ENCODE data around the gene CLDN9. TPM values are rescaled to one million over a fixed set of nuclear protein-coding genes. Genes with fewer than 3 reads are reported as not detected.

The CLDN9 gene
- total RNA-seq, 1 donor from 2014 or later, result 0.48 TPM

GRCh38 chr16:3009568-3010390 is 2.9 kb upstream of the CLDN9 start:
- H3K9me3 ChIP-seq (ENCODE audit: insufficient read depth, low read depth, low read length), result no peaks in the 10 kb centered on the region
- peaks cover 2% of the 10 kb centered on the region for H3K27me3 Mint-ChIP-seq (ENCODE audit: low read depth, unreplicated experiment)
- H3K27ac ChIP-seq (ENCODE audit: low read depth, low read length), result no peak overlapping the region
- H3K4me2 ChIP-seq (ENCODE audit: low read length), result peak overlapping the region; percentile 41
- peaks cover 22% of the 10 kb centered on the region for H3K4me1 ChIP-seq (ENCODE audit: insufficient read depth, low read length)
- no peak for DNase-seq (ENCODE audit: low read depth)
- H3K36me3 Mint-ChIP-seq (ENCODE audit: low read depth, unreplicated experiment), result no peaks in the 10 kb centered on the region
- no peak for FAIRE-seq
- no peaks in the 10 kb centered on the region for H3K9me3 Mint-ChIP-seq (ENCODE audit: unreplicated experiment)
- TF ChIP-seq EZH2 (IDR thresholded peaks at IDR 0.05; ENCODE audit: insufficient read depth, low read length) (no peak), CTCF (IDR thresholded peaks at IDR 0.05; ENCODE audit: insufficient read depth, low read depth, low read length) (no peak)
- H3K4me1 Mint-ChIP-seq (ENCODE audit: low read depth, unreplicated experiment), result peaks cover 17% of the 10 kb centered on the region
- H3K27ac Mint-ChIP-seq (ENCODE audit: unreplicated experiment), result peak overlapping the region; percentile 18
- peaks cover 50% of the 10 kb centered on the region for H3K27me3 ChIP-seq (ENCODE audit: insufficient read depth, low read length)
- no peaks in the 10 kb centered on the region for H3K79me2 ChIP-seq (ENCODE audit: insufficient read depth, low read length)
- H2AFZ ChIP-seq (ENCODE audit: low read depth, low read length), result peak overlapping the region; percentile 18
- peaks cover 5% of the 10 kb centered on the region for H4K20me1 ChIP-seq (ENCODE audit: insufficient read depth, low read length)
- peak overlapping the region; percentile 34 for H3K4me3 Mint-ChIP-seq (ENCODE audit: unreplicated experiment)
- no peaks in the 10 kb centered on the region for H3K36me3 ChIP-seq (ENCODE audit: insufficient read depth, low read length)
- no peak overlapping the region for H3K4me3 ChIP-seq (ENCODE audit: insufficient read depth, low read depth, low read length)
- H3K9ac ChIP-seq (ENCODE audit: low read length), result no peak overlapping the region

- Mint-ChIP-seq H3K36me3 (ENCODE audit: low read depth, unreplicated experiment) (peaks cover 3% of the 10 kb centered on the region), H3K4me3 (ENCODE audit: unreplicated experiment) (no peak overlapping the region), H3K27ac (ENCODE audit: unreplicated experiment) (no peak overlapping the region), H3K27me3 (ENCODE audit: low read depth, unreplicated experiment) (peaks cover 2% of the 10 kb centered on the region), H3K9me3 (ENCODE audit: unreplicated experiment) (no peaks in the 10 kb centered on the region), H3K4me1 (ENCODE audit: low read depth, unreplicated experiment) (peaks cover 19% of the 10 kb centered on the region)
- Histone ChIP-seq H3K27ac (ENCODE audit: low read depth, low read length) (no peak overlapping the region), H3K4me1 (ENCODE audit: insufficient read depth, low read length) (peaks cover 22% of the 10 kb centered on the region), H4K20me1 (ENCODE audit: insufficient read depth, low read length) (peaks cover 5% of the 10 kb centered on the region), H3K36me3 (ENCODE audit: insufficient read depth, low read length) (no peaks in the 10 kb centered on the region), H3K27me3 (ENCODE audit: insufficient read depth, low read length) (peaks cover 47% of the 10 kb centered on the region), H3K9ac (ENCODE audit: low read length) (no peak overlapping the region), H2AFZ (ENCODE audit: low read depth, low read length) (no peak overlapping the region), H3K4me3 (ENCODE audit: insufficient read depth, low read depth, low read length) (no peak overlapping the region), H3K79me2 (ENCODE audit: insufficient read depth, low read length) (no peaks in the 10 kb centered on the region), H3K9me3 (ENCODE audit: insufficient read depth, low read depth, low read length) (no peaks in the 10 kb centered on the region), H3K4me2 (ENCODE audit: low read length) (no peak overlapping the region)
- FAIRE-seq (no peak), DNase-seq (ENCODE audit: low read depth) (no peak)
- TF ChIP-seq EZH2 (IDR thresholded peaks at IDR 0.05; ENCODE audit: insufficient read depth, low read length) (no peak), CTCF (IDR thresholded peaks at IDR 0.05; ENCODE audit: insufficient read depth, low read depth, low read length) (no peak)
These were observed 2.2 kb upstream of the CLDN9 start for GRCh38 chr16:3010510-3010909.

GRCh38 chr16:3012246-3012645 is 477 bp upstream of the CLDN9 start:
- no peaks in the 10 kb centered on the region for H3K36me3 ChIP-seq (ENCODE audit: insufficient read depth, low read length)
- no peak overlapping the region for H3K4me3 Mint-ChIP-seq (ENCODE audit: unreplicated experiment)
- H3K4me2 ChIP-seq (ENCODE audit: low read length), result no peak overlapping the region
- H3K4me1 Mint-ChIP-seq (ENCODE audit: low read depth, unreplicated experiment), result peaks cover 24% of the 10 kb centered on the region
- H3K9ac ChIP-seq (ENCODE audit: low read length), result no peak overlapping the region
- DNase-seq (ENCODE audit: low read depth) (no peak), FAIRE-seq (no peak)
- H2AFZ ChIP-seq (ENCODE audit: low read depth, low read length), result no peak overlapping the region
- peaks cover 3% of the 10 kb centered on the region for H3K36me3 Mint-ChIP-seq (ENCODE audit: low read depth, unreplicated experiment)
- no peak overlapping the region for H3K27ac ChIP-seq (ENCODE audit: low read depth, low read length)
- H3K27me3 ChIP-seq (ENCODE audit: insufficient read depth, low read length), result peaks cover 40% of the 10 kb centered on the region
- H3K9me3 ChIP-seq (ENCODE audit: insufficient read depth, low read depth, low read length), result no peaks in the 10 kb centered on the region
- no peak for TF ChIP-seq CTCF (IDR thresholded peaks at IDR 0.05; ENCODE audit: insufficient read depth, low read depth, low read length)
- peak; percentile 80 for TF ChIP-seq EZH2 (IDR thresholded peaks at IDR 0.05; ENCODE audit: insufficient read depth, low read length)
- H3K4me1 ChIP-seq (ENCODE audit: insufficient read depth, low read length), result peaks cover 22% of the 10 kb centered on the region
- no peaks in the 10 kb centered on the region for H3K79me2 ChIP-seq (ENCODE audit: insufficient read depth, low read length)
- H4K20me1 ChIP-seq (ENCODE audit: insufficient read depth, low read length), result peaks cover 5% of the 10 kb centered on the region
- H3K9me3 Mint-ChIP-seq (ENCODE audit: unreplicated experiment), result no peaks in the 10 kb centered on the region
- H3K4me3 ChIP-seq (ENCODE audit: insufficient read depth, low read depth, low read length), result no peak overlapping the region
- H3K27me3 Mint-ChIP-seq (ENCODE audit: low read depth, unreplicated experiment), result no peaks in the 10 kb centered on the region
- no peak overlapping the region for H3K27ac Mint-ChIP-seq (ENCODE audit: unreplicated experiment)

Data from astrocyte (in vitro differentiated cells and primary cell).